Transverse colon (tissue), 4 donors: Measurements from ENCODE around the gene IPO11. TPM values are rescaled to one million over a fixed set of nuclear protein-coding genes. Genes with fewer than 3 reads are reported as not detected.

Experiments used
- DNase-seq: peaks from one replicate; pipeline ENCODE4 v3.0.0-alpha.2; 2019
- H3K27ac ChIP-seq, 4 donors: fragments of 200-600 bp; sonication (generic); 2 replicates each; pipeline ENCODE4 v1.5.1; 2016 to 2018; ENCODE audit warnings: inconsistent platforms in 4 of 4
- H3K27me3 ChIP-seq: fragments of 200-600 bp; sonication (generic); 2 replicates; pipeline ENCODE4 v1.5.1; 2017; ENCODE audit warnings: inconsistent platforms
- H3K36me3 ChIP-seq, 4 donors: fragments of 200-600 bp; sonication (generic); 2 replicates each; pipeline ENCODE4 v1.5.1; 2017 to 2019; ENCODE audit warnings: inconsistent platforms in 4 of 4
- H3K4me1 ChIP-seq, 4 donors: fragments of 200-600 bp; sonication (generic); 2 replicates each; pipeline ENCODE4 v1.5.1; 2017 to 2020; ENCODE audit warnings: inconsistent platforms in 4 of 4
- H3K4me3 ChIP-seq, 4 donors: fragments of 200-600 bp; sonication (generic); 1 replicate in 1 of 4; 2 replicates in 3 of 4; pipeline versions ENCODE4 v1.5.1 to v1.6.1; 2017 to 2019; ENCODE audit warnings: inconsistent platforms in 4 of 4
- H3K9me3 ChIP-seq, 2 donors: fragments of 200-600 bp; sonication (generic); 2 replicates each; pipeline ENCODE4 v1.5.1; 2017 to 2019; ENCODE audit warnings: inconsistent platforms in 2 of 2
- EP300 ChIP-seq: sonication (generic); formaldehyde crosslinking; IDR thresholded peaks from one replicate; pipeline ENCODE4 v1.6.1; 2017; ENCODE audit warnings: antibody characterized with exemption, low read depth
- POLR2A ChIP-seq: fragments of 450-650 bp; IDR thresholded peaks from one replicate; pipeline ENCODE4 v1.6.1; 2016; ENCODE audit warnings: antibody characterized with exemption, mild to moderate bottlenecking, moderate library complexity
- POLR2AphosphoS5 ChIP-seq, 3 donors: sonication (generic); formaldehyde crosslinking; IDR thresholded peaks; one replicate each; pipeline ENCODE4 v1.6.1; 2016; ENCODE audit warnings: antibody characterized with exemption in 3 of 3
- WGBS, 2 donors: methylation state at CpG; one replicate each; pipeline ENCODE4 v1.1.5; 2018; ENCODE audit warnings: low coverage in 1 of 2; 5-methylcytosine and 5-hydroxymethylcytosine counted together
- in situ Hi-C, 4 donors: fragments of 200-750 bp; cut with MboI; loops; one replicate each; pipeline versions ENCODE4 v1.15.0 to v1.15.1; 2017; ENCODE audit warnings: low sequenced_read_pairs in 3 of 4, low pct_ligation_motif_present in 1 of 4, low pct_unique_long_range_greater_than_20kb in 1 of 4
- intact Hi-C: fragments of 100-400 bp; cut with DNase I; formaldehyde crosslinking; loops from one replicate; pipeline ENCODE4 v1.15.1; 2023; ENCODE audit warnings: low total_unique reads
- total RNA-seq, 4 donors: library from RNA; depleted of rRNA; stranded (reverse); fragments of >200 nt; gene quantifications; one replicate each; pipeline ENCODE4 v1.1.0, GENCODE V29; 2016
- TF ChIP-seq, protein P1 (sequence below), 5 experiments: fragments of 200-600 bp in 3 of 5; fragments of 450-650 bp in 2 of 5; sonication (generic) in 3 of 5; IDR thresholded peaks; 1 replicate in 2 of 5; 2 replicates in 3 of 5; pipeline ENCODE4 v1.5.1; 2016 to 2017; ENCODE audit warnings: antibody characterized with exemption in 5 of 5, inconsistent platforms in 3 of 5, mild to moderate bottlenecking in 2 of 5, moderate library complexity in 1 of 5

Gene IPO11
- total RNA-seq, 4 donors from 2014 or later: 6.4 to 37.8 (median 16.3) TPM

DNA sequence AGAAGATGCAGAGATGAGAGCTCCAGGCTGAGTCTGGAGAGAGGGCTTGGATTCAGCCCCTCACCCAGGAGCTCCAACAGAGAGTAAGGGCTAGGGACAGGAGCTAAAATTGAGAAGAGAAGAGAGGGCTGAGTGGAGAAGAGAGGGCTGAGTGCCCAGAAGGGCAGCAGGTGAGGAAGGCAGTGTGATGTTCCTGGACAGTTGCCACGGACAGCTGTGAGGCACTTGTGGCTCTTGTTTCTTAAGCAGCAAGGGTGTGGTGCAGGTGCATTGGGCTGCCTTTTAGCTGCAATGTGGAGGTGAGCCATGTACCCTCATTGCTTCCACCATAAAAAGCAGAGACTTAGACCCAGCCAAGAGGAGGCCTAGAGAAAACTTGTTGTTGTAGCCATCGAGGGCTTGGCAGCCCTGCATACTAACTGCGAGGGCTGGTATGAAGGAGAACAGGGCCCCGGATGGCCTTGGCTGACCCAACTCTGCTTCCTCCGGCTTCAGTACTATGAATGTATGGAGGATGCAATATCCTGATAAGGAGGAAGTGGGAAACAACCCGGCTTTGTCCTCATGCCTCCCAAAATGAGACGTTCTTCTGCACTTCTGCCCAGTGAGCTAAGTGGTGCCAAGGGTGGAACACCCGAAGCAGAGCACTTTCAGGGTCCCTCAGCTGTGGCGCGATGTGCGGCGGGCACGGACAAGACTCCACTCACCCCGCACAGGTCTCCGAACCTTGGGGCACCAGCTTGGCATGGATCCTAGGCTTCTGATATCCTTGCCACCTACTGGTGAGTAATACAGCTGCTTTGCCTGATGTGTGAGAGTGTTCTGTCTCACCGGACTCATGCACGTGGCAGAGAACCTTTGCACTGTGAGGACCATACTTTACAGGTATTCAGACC, 231.2 kb downstream of the IPO11 start:
- DNase-seq: no peak
- WGBS, 2 donors: 88 to 91% methylated on average over 3 to 17 of the region's 17 CpGs
- no peak overlapping the region for H3K4me3 ChIP-seq
- intact Hi-C loops: no loop called here
- in situ Hi-C loops: no loop called here
- no peak overlapping the region for H3K27ac ChIP-seq
- no peaks in the 10 kb centered on the region for H3K27me3 ChIP-seq
- no peaks in the 10 kb centered on the region for H3K36me3 ChIP-seq
- H3K9me3 ChIP-seq: no peaks in the 10 kb centered on the region
- TF ChIP-seq, protein P1, sequence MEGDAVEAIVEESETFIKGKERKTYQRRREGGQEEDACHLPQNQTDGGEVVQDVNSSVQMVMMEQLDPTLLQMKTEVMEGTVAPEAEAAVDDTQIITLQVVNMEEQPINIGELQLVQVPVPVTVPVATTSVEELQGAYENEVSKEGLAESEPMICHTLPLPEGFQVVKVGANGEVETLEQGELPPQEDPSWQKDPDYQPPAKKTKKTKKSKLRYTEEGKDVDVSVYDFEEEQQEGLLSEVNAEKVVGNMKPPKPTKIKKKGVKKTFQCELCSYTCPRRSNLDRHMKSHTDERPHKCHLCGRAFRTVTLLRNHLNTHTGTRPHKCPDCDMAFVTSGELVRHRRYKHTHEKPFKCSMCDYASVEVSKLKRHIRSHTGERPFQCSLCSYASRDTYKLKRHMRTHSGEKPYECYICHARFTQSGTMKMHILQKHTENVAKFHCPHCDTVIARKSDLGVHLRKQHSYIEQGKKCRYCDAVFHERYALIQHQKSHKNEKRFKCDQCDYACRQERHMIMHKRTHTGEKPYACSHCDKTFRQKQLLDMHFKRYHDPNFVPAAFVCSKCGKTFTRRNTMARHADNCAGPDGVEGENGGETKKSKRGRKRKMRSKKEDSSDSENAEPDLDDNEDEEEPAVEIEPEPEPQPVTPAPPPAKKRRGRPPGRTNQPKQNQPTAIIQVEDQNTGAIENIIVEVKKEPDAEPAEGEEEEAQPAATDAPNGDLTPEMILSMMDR (IDR thresholded peaks at IDR 0.05): no peak
- TF ChIP-seq POLR2A: no peak
- TF ChIP-seq POLR2AphosphoS5 (IDR thresholded peaks at IDR 0.05): no peak
- no peak for TF ChIP-seq EP300
- no peaks in the 10 kb centered on the region for H3K4me1 ChIP-seq

DNA sequence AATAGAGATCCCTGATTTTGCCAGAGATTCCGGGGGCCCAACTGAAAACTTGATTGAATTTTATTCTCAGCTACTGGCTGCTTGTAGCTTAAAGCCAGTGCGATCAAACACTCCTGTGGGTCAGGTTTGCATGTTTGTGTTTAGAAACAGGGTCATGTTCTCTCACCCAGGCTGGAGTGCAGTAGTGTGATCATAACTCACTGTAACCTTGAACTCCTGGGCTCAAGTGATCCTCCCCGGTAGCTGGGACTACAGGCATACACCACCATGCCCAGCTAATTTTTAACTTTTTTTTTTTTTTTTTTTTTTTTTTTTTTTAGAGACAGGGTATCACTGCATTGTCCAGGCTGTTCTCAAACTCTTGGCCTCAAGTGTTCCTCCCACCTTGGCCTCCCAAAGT, 232.7 kb downstream of the IPO11 start:
- 97% methylated on average over 3 of the region's 3 CpGs; no CpG with 5 or more reads in 1 of the 2 donors for WGBS, 2 donors
- no peak overlapping the region for H3K4me3 ChIP-seq
- intact Hi-C loops (loop anchor here (1.0 kb wide), 1 partner anchor 39 kb away; no protein-coding TSS in a partner anchor), in situ Hi-C loops (no loop called here)
- no peaks in the 10 kb centered on the region for H3K4me1 ChIP-seq
- no peaks in the 10 kb centered on the region for H3K36me3 ChIP-seq
- DNase-seq: no peak
- H3K9me3 ChIP-seq: no peaks in the 10 kb centered on the region
- no peaks in the 10 kb centered on the region for H3K27me3 ChIP-seq
- no peak for TF ChIP-seq POLR2A
- no peak for TF ChIP-seq POLR2AphosphoS5 (IDR thresholded peaks at IDR 0.05)
- no peak for TF ChIP-seq EP300
- TF ChIP-seq, protein P1 (IDR thresholded peaks at IDR 0.05): no peak
- no peak overlapping the region for H3K27ac ChIP-seq

DNA sequence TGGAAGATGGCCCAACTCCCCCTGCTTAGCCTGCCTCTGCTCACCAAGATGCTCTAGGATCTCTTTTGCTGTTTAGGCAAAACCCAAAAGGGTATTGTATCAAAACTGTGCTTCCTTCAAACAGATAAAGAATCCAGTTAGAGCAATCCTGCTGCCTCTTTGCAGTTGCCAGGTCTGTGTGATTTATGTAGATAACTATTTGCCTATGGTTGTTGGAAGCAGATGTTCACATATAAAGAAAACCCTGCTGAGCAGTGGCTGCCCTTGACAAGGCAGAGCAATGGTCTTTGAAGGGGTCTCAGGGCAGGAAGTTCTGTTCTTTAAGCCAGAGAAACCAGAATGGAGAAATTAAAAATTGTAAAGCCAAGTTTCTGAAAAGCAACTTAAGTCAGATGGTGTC, 234.7 kb downstream of the IPO11 start:
- H3K36me3 ChIP-seq: no peaks in the 10 kb centered on the region
- in situ Hi-C loops (no loop called here), intact Hi-C loops (no loop called here)
- TF ChIP-seq, protein P1 (IDR thresholded peaks at IDR 0.05): no peak
- TF ChIP-seq EP300 (no peak), POLR2A (no peak), POLR2AphosphoS5 (IDR thresholded peaks at IDR 0.05) (no peak)
- H3K27ac ChIP-seq: no peak overlapping the region
- H3K4me1 ChIP-seq: no peaks in the 10 kb centered on the region
- no peaks in the 10 kb centered on the region for H3K9me3 ChIP-seq
- DNase-seq: no peak
- H3K27me3 ChIP-seq: no peaks in the 10 kb centered on the region
- H3K4me3 ChIP-seq: no peak overlapping the region

DNA sequence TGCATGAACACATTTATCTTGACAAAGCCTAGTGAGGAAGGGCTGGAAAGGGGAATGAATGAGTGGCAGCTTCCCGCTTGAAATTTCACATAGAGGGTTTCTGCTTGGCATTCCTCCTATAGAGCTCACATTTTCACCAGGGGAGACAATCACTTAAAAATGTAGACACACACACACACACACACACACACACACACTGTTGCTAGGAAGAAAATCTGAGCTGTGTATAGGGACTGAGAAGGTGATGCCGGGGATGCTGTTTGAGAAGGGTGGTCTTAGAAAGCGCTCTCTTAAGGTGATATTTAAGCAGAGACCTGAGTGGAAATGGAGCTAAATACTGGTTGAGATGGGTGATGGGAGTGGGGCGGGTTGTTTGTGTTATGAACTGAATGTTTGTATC, 236.5 kb downstream of the IPO11 start:
- Histone ChIP-seq H3K27ac (no peak overlapping the region), H3K36me3 (no peaks in the 10 kb centered on the region), H3K9me3 (no peaks in the 10 kb centered on the region), H3K27me3 (no peaks in the 10 kb centered on the region), H3K4me3 (no peak overlapping the region), H3K4me1 (no peaks in the 10 kb centered on the region)
- WGBS, 2 donors: 94 to 100% methylated on average over 4 of the region's 4 CpGs
- no peak for DNase-seq
- in situ Hi-C loops: no loop called here
- intact Hi-C loops: no loop called here
- TF ChIP-seq POLR2A (no peak), EP300 (no peak), POLR2AphosphoS5 (IDR thresholded peaks at IDR 0.05) (no peak)
- TF ChIP-seq, protein P1 (IDR thresholded peaks at IDR 0.05): no peak
